GM10847 (cell line): ENCODE results near the gene BANP.

ENCODE experiments used
- POLR2A ChIP-seq: IDR thresholded peaks from 2 replicates; pipeline ENCODE4 v1.6.1; 2011; ENCODE audit not compliant: insufficient read length; ENCODE audit errors: extremely low read depth

The BANP gene

DNA sequence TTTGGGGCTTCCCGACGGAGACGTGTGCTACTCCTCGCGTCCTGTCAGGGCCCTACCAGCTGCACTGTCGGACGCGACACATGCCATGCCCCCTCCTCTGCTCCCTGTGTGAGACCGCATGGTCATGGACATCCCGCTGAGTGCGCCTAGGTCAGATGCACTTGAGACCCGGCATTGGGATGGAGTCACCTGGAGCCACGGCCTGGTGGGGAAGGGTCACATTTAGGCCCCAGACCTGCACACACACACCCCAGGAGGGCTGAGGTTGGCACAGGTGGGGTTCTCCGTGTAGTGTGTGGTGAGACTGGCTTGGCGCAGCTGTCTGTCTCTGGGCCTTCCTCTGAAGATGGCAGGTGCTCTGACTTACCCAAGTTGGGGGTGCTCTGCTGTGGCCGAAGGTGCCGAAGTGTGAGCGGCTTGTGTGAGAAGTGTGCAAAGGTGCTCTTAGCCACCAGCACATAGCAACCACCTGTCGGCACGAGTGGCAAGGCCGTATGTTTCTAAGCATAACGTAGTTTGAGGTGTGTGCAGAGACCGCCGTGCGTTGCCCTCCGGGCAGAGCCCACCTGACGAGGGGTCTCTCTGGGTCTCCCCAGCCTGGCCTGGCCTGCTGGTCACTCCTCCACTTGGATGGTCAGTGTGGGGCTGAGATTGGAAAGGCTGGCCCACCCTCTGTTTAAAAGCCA is 108.6 kb downstream of the BANP start:
- no peak for TF ChIP-seq POLR2A

DNA sequence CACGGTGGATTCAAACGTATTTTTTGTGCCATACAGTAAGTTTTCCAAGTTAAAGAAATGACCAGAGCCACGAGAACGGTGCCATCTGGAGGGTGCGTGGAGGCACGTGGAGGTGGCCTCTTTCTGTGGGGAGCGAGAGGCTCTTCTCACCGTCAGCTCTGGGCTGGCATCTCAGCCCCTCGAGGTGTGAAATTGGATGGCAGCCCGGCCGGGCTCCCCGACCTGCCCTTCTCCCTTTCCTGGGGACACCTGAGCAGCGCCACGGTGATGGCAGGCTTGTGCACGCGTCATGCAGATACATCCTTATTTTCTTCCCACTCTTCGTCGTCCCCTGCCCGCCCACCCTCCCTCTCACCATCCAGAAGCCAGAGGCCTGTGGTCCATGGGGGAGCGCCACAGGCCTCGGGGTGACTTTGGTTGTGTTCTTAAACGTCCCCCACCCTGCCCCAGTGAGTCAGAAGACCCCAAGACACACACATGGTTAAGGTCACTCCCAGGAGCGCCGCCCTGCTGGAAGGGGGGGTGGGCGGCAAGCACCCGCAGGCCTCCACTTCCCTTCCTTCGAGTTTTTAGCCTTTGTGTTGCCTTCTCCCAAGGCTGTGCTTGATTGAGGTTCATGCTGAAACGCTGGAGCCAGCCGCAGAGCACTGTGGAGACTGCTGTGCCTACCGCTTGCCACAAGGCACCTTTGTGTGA is 109.4 kb downstream of the BANP start:
- TF ChIP-seq POLR2A: no peak

DNA sequence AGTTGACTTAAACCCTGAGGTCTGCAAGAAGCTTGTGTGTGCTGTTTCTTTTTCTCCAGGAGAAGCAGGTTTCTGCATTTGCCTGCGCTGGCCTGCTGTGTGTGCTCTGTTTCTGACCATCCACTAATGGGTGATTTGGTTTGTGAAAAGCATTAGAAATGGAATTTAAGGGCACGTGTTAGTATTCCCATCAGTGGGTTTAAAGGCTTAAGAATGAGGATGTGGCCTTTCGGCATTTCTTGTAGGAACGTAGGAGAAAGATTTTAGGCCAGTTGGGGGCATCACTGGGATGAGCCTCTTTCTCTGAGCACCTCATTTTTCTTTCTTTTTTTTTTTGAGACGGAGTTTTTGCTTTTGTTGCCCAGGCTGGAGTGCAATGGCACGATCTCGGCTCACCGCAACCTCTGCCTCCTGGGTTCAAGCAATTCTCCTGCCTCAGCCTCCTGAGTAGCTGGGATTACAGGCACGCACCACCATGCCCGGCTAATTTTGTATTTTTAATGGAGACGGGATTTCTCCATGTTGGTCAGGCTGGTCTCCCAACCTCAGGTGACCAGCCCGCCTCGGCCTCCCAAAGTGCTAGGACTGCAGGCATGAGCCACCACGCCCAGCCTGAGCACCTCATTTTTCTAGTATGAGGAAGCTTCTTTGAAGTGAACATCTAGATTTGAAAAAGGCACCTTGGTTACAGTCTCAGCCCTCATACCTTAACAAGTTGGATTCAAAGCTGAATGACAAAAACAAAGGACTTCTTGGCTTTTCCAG is 110.3 kb downstream of the BANP start:
- no peak for TF ChIP-seq POLR2A

DNA sequence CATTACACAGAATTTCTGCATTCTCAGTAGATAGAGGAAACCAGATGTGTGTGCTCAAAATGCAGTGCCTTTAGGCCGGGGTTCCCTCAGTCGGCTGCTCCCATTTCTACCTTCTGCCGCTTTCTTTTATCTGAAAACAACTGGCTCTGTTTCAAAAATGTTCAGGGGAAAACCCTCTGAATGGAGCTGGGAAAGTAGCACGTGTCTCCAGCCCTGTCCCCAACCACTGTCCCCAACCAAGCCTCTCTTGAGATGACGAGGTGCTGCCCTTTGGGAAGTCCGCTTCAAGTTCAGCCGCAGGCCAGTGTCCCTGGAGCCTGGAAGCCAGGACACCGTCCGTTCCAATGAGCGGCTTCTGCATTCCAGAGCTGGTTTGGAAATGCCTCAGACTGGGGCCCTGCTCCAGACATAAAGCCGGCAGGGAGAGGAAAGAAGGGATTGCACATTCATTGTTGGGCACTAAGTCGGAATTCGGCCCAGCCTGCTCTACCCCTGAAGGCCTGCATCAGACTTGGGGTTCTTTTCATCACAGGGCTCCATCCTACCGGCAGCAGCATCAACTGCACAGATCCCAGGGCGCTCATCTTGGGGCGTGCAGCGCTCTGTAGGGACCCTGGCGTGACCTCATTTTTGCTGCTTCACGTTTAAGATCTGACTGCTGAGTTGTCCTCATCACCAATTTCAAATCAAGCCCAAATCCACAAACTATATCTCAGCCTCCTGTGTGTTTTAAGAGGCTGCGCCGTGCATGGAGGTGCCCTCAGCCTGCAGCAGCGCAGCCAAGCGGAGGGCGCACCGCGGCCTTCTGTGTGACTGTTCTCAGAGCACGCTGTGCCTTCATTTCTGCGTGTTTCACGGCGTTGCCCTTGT is 111.3 kb downstream of the BANP start:
- no peak for TF ChIP-seq POLR2A

DNA sequence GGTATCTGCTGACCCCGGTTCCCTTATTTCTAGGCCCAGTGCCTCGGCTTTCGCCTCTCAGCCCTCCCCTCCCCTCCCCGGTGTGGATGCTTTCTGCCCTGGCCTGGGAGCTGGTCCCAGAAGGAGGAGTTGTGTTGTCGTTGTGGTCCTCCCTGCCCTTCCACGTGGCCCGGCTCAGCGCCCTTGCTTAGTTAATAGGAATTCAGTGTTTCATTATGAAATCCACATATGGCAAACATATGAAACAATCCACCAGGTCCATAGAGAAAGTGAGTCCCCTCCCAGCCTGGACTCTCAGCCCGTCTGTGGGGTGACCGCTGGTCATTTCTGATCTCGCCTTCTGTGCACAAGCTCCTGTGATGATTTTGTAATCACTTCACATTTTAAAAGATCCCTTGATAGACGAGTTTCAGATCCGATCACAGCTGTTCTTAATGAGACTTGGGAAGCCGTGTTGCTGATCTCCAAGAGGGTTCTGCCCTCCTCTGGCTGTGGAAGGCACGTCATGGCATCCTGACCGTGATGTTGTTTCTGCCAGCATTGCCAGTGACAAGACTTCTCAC is 112.1 kb downstream of the BANP start:
- no peak for TF ChIP-seq POLR2A

DNA sequence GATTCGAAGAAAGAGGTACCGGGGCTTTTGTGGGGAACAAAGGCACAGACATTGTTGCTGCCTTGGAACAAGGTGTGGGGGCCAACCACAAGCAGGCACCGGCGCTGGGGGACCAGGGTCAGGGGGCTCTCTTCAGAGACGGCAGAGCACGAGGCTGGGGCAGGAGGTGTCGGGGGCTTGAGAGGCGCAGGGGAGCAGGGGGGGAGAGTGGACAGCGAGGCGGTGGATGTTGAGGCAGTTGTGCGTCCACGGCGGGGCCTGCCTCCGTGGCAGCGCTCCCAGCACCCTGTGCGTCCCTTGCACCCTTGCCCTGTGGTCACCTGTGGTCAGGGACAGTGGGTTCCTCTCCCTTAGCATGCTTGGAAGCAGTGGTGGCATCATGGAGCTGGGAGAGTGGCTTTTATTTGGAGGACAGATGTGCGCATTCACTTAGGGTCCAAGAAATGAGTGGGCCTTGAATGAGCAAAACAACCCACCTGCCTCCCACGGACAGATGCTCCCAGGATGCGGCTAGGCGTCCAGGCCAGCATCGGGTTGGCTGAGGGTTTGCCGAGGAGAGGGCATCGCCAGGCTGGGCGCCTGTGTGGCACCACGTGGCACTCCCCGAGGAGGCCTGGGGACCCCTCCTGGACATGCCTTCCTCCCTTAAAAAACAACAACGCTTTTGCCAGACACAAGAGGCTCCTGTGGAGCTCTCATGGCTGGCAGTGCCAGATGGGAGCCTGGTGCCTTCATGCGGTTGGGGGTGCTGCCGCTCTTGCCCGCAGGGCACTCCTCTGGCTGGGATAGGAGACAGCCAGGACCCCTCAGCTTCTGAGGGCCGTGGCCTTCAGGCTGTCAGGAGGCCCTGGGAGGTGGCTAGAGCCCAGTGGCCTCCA is 113.0 kb downstream of the BANP start:
- no peak for TF ChIP-seq POLR2A

DNA sequence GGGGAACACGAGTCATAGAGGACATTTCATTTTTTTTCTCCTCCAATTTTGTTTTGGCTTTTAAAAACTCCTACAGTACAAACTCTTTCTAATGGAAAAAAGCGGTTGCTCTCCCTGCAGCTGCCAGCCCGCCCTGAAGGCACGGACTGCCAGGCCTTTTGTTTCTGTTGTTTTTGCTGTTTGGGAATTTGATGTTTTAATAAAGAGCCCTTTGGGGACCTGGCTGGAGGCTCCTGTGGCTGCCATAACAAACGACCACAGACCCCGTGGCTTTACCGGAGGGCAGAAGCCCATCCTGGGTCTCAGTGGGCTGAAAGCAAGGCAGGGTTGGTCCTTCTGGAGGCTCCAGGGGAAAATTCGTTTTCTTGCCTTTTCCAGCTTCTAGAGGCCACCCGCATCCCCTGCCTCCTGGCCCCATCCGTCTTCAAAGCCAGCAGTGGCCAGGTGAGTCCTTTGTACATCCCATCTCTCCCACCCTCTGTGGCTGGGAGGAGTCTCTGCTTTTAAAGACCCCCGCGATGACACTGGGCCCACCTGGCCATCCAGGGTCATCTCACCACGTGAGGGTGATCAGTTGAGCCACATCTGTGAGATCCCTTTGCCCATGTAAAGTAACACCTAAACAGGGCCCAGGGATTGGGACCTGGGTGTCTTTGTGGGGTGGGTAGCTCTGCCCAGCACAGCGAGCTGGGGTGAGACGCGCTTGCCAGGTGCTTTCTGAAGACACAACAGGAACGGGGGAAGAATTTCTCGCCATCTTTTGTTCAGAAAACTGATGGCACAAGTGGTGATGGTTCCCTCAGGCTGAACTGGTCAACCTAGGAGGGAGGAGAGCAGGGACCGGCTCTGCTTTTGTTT is 113.9 kb downstream of the BANP start:
- no peak for TF ChIP-seq POLR2A

DNA sequence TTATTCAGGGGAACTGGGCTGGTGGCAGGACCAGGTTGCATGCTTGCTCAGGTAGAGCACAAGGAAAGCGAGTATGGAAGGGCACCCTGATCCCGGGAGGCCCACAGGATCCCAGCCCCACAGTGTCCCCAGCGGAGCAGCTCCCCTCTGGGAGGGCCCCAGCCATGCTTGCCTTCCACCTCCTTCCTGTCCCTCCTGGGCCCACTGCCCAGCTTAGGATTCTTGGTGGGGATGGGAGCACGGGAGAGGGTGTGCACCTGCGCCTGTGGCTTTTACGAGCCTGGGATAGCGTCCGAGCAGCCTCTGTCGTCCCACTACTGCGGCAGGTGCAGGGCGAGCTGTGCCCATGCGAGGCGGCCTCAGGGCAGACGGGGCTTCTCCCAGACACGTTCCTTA is 114.5 kb downstream of the BANP start:
- TF ChIP-seq POLR2A: no peak

DNA sequence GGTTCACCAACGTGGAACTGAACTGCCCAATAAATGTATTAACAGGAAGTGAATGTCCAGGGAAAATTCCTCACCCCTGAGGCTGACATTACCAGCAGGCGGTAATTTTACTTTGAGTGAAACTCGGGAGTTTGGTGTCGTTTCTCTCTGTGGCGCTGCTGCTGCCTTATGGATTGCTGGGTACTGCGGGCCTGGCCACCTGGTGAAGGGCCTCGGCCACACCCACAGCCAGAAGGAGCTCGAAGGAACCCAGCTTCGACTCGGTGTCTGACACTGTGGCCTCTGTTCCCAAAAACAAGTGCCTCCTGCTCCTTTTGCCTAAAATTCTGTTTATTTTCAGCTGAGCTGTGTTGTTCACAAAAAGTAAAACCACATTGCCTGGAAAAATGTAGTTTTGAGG is 115.0 kb downstream of the BANP start:
- TF ChIP-seq POLR2A: no peak

DNA sequence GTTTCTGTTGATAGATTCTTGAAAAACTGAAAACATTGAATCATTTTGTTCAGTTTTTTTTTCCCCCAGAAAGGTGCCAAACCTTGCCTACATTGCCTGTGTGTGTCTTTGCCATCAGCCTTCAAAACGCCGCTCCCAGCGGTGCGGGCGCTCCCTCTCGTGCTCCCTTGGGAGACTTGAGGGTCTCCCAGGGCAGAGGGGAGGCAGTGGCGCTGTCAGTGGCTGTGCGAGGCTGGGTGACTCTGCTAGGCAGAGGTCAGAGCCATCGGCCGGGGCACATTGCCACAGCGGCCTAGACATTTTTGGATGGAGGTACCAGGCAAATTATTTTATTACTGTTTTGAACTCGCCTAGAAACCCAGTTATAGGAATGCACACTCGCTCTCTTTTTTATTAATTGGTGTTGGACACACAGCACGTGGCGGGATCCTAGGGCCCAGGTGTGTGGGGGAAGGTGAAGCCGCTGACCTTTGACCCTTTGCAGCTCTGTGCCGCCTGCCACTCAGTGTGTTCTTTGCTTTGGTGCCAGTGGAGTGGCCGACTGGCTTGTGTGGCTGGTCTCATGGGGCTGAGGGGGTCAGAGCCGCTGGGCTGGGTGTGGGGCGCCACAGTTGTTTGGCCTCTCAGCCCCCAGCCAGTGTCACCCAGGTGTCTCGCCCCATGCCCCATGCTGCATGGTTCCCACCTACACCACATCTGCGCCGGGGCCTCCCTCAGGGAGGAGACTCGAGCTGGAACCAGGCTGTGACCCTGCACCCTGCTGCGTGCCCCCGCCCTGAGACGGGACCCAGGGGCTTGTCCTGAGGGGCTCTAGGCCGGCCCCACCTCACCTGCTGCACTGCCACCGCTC is 115.7 kb downstream of the BANP start:
- no peak for TF ChIP-seq POLR2A

DNA sequence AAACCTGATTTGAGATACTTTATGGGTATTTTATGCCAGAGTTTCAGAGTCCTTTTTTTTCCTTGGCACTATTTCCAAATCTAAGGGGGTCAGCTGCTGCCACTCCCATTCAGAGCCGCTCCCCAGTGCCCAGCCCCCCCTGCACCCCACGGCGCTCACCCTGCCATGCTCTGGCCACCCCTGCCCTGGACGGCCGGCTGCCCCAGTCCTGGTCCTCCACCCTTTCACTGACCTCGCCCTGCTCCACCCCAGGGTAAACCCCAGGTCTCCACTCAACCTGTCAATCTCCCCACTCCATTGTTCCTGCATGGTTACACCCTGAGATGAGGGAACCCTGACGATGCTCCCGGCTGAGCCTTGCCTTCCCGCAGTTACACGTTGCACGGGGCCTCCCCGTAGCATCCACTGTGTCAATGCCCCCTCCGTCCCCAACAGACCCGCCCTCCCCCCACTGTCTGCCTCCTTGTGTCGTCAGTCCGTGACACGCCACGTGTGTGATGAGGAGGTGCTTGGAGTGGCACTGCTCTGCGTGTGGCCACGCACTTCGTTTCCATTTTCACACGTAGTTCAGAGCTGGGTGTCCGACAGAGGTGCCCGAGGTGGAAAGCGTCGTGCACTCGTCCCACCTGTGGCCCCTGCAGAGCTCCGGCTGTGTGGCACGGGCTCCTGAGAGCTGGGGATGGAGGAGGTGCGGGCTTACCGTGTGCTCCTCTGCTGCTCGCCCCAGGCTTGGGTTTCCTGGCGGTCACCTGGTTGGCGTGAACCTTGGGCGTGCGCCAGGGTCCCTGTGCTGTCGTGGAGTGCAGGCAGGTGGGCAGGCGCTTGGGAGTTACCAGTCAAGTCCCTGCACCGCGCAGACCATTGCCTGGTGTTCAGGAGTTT is 116.5 kb downstream of the BANP start:
- TF ChIP-seq POLR2A: no peak
